Glomerular visceral epithelial cell (primary cell): ENCODE measurements around the gene PHF20.
A peak's percentile ranks its signal among the peaks of the same experiment; 100 is the strongest.
"Not testable (repeated sequence)": the region's sequence is repeated elsewhere in the genome, so short reads cannot be mapped to it uniquely, and the experiment has no call there.

Experiments
- DNase-seq: peaks from one replicate; pipeline ENCODE4 v3.0.0-alpha.2; 2016; ENCODE audit errors: extremely low spot score

PHF20 gene

GRCh38 chr20:35776513-35777101 lies 4.8 kb downstream of the PHF20 start:
- peak; percentile 22 for DNase-seq

- DNase-seq = not testable (repeated sequence)
These were observed 12.0 kb downstream of the PHF20 start for GRCh38 chr20:35783811-35784210.

- not testable (repeated sequence) for DNase-seq
These were observed 13.7 kb downstream of the PHF20 start for GRCh38 chr20:35785541-35785940.

- DNase-seq = no peak
These were observed 17.0 kb downstream of the PHF20 start for GRCh38 chr20:35788796-35789195.

GRCh38 chr20:35791097-35791496 lies 19.3 kb downstream of the PHF20 start:
- no peak for DNase-seq

- DNase-seq = no peak
These were observed 20.0 kb downstream of the PHF20 start for GRCh38 chr20:35791821-35792220.

- DNase-seq = no peak
These were observed 20.9 kb downstream of the PHF20 start for GRCh38 chr20:35792740-35793139.

GRCh38 chr20:35796571-35796970 lies 24.8 kb downstream of the PHF20 start:
- DNase-seq = no peak

- no peak for DNase-seq
These were observed 30.1 kb downstream of the PHF20 start for GRCh38 chr20:35801865-35802264.

- DNase-seq = no peak
These were observed 34.3 kb downstream of the PHF20 start for GRCh38 chr20:35806075-35806474.

- no peak for DNase-seq
These were observed 36.1 kb downstream of the PHF20 start for GRCh38 chr20:35807877-35808276.

- DNase-seq = peak; percentile 67
These were observed 48.9 kb downstream of the PHF20 start for GRCh38 chr20:35820715-35821114.

- peak; percentile 83 for DNase-seq
These were observed 50.0 kb downstream of the PHF20 start for GRCh38 chr20:35821807-35822242.

GRCh38 chr20:35823147-35823546 lies 51.3 kb downstream of the PHF20 start:
- DNase-seq = peak; percentile 64

- DNase-seq = peak; percentile 90
These were observed 52.1 kb downstream of the PHF20 start for GRCh38 chr20:35823937-35824336.

- no peak for DNase-seq
These were observed 54.7 kb downstream of the PHF20 start for GRCh38 chr20:35826397-35826998.

- no peak for DNase-seq
These were observed 56.6 kb downstream of the PHF20 start for GRCh38 chr20:35828434-35828833.

GRCh38 chr20:35828916-35829315 lies 57.1 kb downstream of the PHF20 start:
- no peak for DNase-seq

GRCh38 chr20:35830264-35830663 lies 58.4 kb downstream of the PHF20 start:
- DNase-seq = no peak

- peak; percentile 28 for DNase-seq
These were observed 59.2 kb downstream of the PHF20 start for GRCh38 chr20:35831029-35831428.

GRCh38 chr20:35831971-35832370 lies 60.2 kb downstream of the PHF20 start:
- DNase-seq = no peak

GRCh38 chr20:35833241-35833640 lies 61.4 kb downstream of the PHF20 start:
- DNase-seq = no peak

- no peak for DNase-seq
These were observed 65.9 kb downstream of the PHF20 start for GRCh38 chr20:35837577-35838195.
